B cell (primary cell): ENCODE data around the gene ZDHHC17. TPM values are rescaled to one million over a fixed set of nuclear protein-coding genes. Genes with fewer than 3 reads are reported as not detected.

Source experiments
- ATAC-seq: fragments of 200-7000 bp; cut with Tn5 transposase; one replicate; pipeline ENCODE4 v1.10.0; 2021; ENCODE audit warnings: low read depth, mild to moderate bottlenecking, moderate number of reproducible peaks, moderate library complexity
- CTCF ChIA-PET: fragments of 350-600 bp; sonication (Branson Sonifier 250); formaldehyde crosslinking; loops from one replicate; lab custom pipeline; 2021; ENCODE audit warnings: antibody characterized with exemption, inconsistent platforms; lab: Charles Lee
- POLR2A ChIA-PET: fragments of 350-600 bp; sonication (Branson Sonifier 250); formaldehyde crosslinking; loops from one replicate; lab custom pipeline; 2021; ENCODE audit warnings: antibody characterized with exemption; lab: Charles Lee
- DNase-seq: peaks from one replicate; pipeline ENCODE4 v3.0.0; 2013
- H2AFZ ChIP-seq: 2 replicates; pipeline ENCODE4 v1.6.1; 2012; ENCODE audit warnings: mild to moderate bottlenecking, low read depth, low read length; ENCODE audit not compliant: insufficient read depth, poor library complexity, severe bottlenecking
- H3K27ac ChIP-seq, 2 donors: 1 replicate in 1 of 2; 2 replicates in 1 of 2; pipeline ENCODE4 v1.5.1; 2012 to 2013; ENCODE audit warnings: low read length in 2 of 2, mild to moderate bottlenecking in 2 of 2, moderate library complexity in 1 of 2
- H3K27me3 ChIP-seq, 4 experiments: fragments of 200-600 bp in 1 of 4; sonication (generic) in 1 of 4; replicated peaks in 1 of 4; 1 replicate in 2 of 4; 2 replicates in 2 of 4; pipeline versions ENCODE4 v1.6.1 to v1.7.0; 2013 to 2016; ENCODE audit warnings: low read length in 3 of 4, mild to moderate bottlenecking in 2 of 4, mixed read lengths in 1 of 4, moderate library complexity in 1 of 4; ENCODE audit not compliant: insufficient read depth in 4 of 4, control insufficient read depth in 3 of 4; ENCODE audit errors: control extremely low read depth in 1 of 4
- H3K36me3 ChIP-seq, 2 experiments: replicated peaks in 1 of 2; 1 replicate in 1 of 2; 2 replicates in 1 of 2; pipeline versions ENCODE4 v1.6.1 to v1.7.1; 2013; ENCODE audit warnings: low read length in 1 of 2; ENCODE audit not compliant: insufficient read depth in 2 of 2, control insufficient read depth in 1 of 2; ENCODE audit errors: control extremely low read depth in 1 of 2, extremely low read depth in 1 of 2
- H3K4me1 ChIP-seq, 2 donors: fragments of 200-600 bp in 1 of 2; sonication (generic) in 1 of 2; 1 replicate in 1 of 2; 2 replicates in 1 of 2; pipeline versions ENCODE4 v1.5.1 to v1.6.1; 2013 to 2017; ENCODE audit warnings: low read length in 2 of 2; ENCODE audit not compliant: control insufficient read depth in 2 of 2, insufficient read depth in 2 of 2
- H3K4me2 ChIP-seq: replicated peaks from 2 replicates; pipeline ENCODE3; 2012; ENCODE audit warnings: mild to moderate bottlenecking, low read depth, low read length; ENCODE audit not compliant: poor library complexity, severe bottlenecking
- H3K4me3 ChIP-seq, 5 experiments: fragments of 200-600 bp in 1 of 5; sonication (generic) in 1 of 5; 1 replicate in 3 of 5; 2 replicates in 2 of 5; pipeline versions ENCODE4 v1.5.1 to v1.7.0; 2011 to 2016; ENCODE audit warnings: low read length in 4 of 5, mild to moderate bottlenecking in 4 of 5, low read depth in 2 of 5, control low read depth in 1 of 5, moderate library complexity in 1 of 5; ENCODE audit not compliant: insufficient read depth in 1 of 5; ENCODE audit errors: control extremely low read depth in 1 of 5, extremely low read depth in 1 of 5
- H3K79me2 ChIP-seq: fragments of 200-600 bp; sonication (generic); one replicate; pipeline ENCODE4 v1.6.0; 2016; ENCODE audit warnings: low read length; ENCODE audit not compliant: control insufficient read depth, insufficient read depth
- H3K9ac ChIP-seq: fragments of 200-600 bp; sonication (generic); 2 replicates; pipeline ENCODE4 v1.6.1; 2017; ENCODE audit warnings: mild to moderate bottlenecking, low read length, moderate library complexity
- H3K9me3 ChIP-seq, 3 donors: one replicate each; pipeline versions ENCODE4 v1.6.1 to v1.7.1; 2013; ENCODE audit warnings: low read length in 2 of 3; ENCODE audit not compliant: control insufficient read depth in 2 of 3, insufficient read depth in 1 of 3; ENCODE audit errors: control extremely low read depth in 1 of 3
- H4K20me1 ChIP-seq: 2 replicates; pipeline ENCODE4 v1.6.0; 2012; ENCODE audit warnings: mild to moderate bottlenecking, low read length; ENCODE audit not compliant: insufficient read depth, control insufficient read depth, poor library complexity, severe bottlenecking
- H3K27ac Mint-ChIP-seq: one replicate; pipeline ENCODE4 v1.8.0; 2021; ENCODE audit warnings: mixed read lengths
- H3K27me3 Mint-ChIP-seq: one replicate; pipeline ENCODE4 v1.8.0; 2021; ENCODE audit warnings: mixed read lengths
- H3K4me1 Mint-ChIP-seq: one replicate; pipeline ENCODE4 v1.8.0; 2021; ENCODE audit warnings: mixed read lengths
- H3K4me3 Mint-ChIP-seq: one replicate; pipeline ENCODE4 v1.8.0; 2021; ENCODE audit warnings: mixed read lengths
- H3K9me3 Mint-ChIP-seq: one replicate; pipeline ENCODE4 v1.8.0; 2022; ENCODE audit warnings: mixed read lengths; ENCODE audit not compliant: insufficient read depth
- CTCF ChIP-seq: fragments of 200-600 bp; IDR thresholded peaks from one replicate; pipeline ENCODE4 v1.8.0; 2022; ENCODE audit warnings: antibody characterized with exemption, mild to moderate bottlenecking
- EZH2 ChIP-seq: IDR thresholded peaks from 2 replicates; pipeline ENCODE4 v1.6.1; 2012; ENCODE audit warnings: borderline replicate concordance, low read depth, mild to moderate bottlenecking, moderate library complexity, low read length; ENCODE audit not compliant: insufficient read depth, poor library complexity, severe bottlenecking
- WGBS: methylation state at CpG from one replicate; pipeline ENCODE4 v1.1.5; 2013; ENCODE audit warnings: missing lambda C conversion rate; ENCODE audit not compliant: insufficient coverage; 5-methylcytosine and 5-hydroxymethylcytosine counted together
- intact Hi-C: fragments of 100-400 bp; cut with micrococcal nuclease; formaldehyde crosslinking; loops from one replicate; pipeline ENCODE4 v1.10.0; 2022
- polyA plus RNA-seq: library from polyadenylated mRNA; depleted of rRNA; stranded (reverse); fragments of >200 nt; gene quantifications from 2 replicates; pipeline ENCODE4 v1.2.3, GENCODE V29; 2012
- total RNA-seq, 2 donors: library from RNA; stranded (reverse); fragments of 120-200 nt in 1 of 2; gene quantifications; 1 replicate in 1 of 2; 2 replicates in 1 of 2; pipeline versions ENCODE4 v1.2.3 to v1.2.4, GENCODE V29; 2013 to 2022

Gene ZDHHC17
- total and polyA plus RNA-seq, 2 donors (not counting 1 experiment from before 2014, with no cell fraction given) = 26.1 to 75.0 TPM

GRCh38 chr12:76881142-76881541 is 117.2 kb downstream of the ZDHHC17 start:
- no peak for TF ChIP-seq EZH2
- no peak for TF ChIP-seq CTCF
- ATAC-seq = no peak
- H3K27me3 ChIP-seq = peaks cover 0 to 31% (median 22%) of the 10 kb centered on the region in 4 experiments

GRCh38 chr12:76882367-76882766 is 118.5 kb downstream of the ZDHHC17 start:
- H3K27ac ChIP-seq = no peak overlapping the region
- TF ChIP-seq EZH2 (no peak), CTCF (no peak)
- no peak overlapping the region for H3K4me2 ChIP-seq
- H3K4me1 ChIP-seq = peaks cover 13 to 15% of the 10 kb centered on the region in 2 donors
- no peaks in the 10 kb centered on the region for H3K79me2 ChIP-seq
- Mint-ChIP-seq H3K27me3 (peaks cover 56% of the 10 kb centered on the region), H3K27ac (no peak overlapping the region), H3K9me3 (no peaks in the 10 kb centered on the region), H3K4me3 (no peak overlapping the region), H3K4me1 (peaks cover 14% of the 10 kb centered on the region)
- H3K9ac ChIP-seq = no peak overlapping the region
- H3K27me3 ChIP-seq = peaks cover 0 to 24% (median 16%) of the 10 kb centered on the region in 4 experiments
- ATAC-seq = no peak
- no peak for DNase-seq
- H3K9me3 ChIP-seq = peaks cover 0 to 8% (median 0%) of the 10 kb centered on the region in 3 donors
- no peaks in the 10 kb centered on the region for H3K36me3 ChIP-seq
- no peak overlapping the region for H3K4me3 ChIP-seq
- intact Hi-C loops = no loop called here
- no peaks in the 10 kb centered on the region for H4K20me1 ChIP-seq
- ChIA-PET POLR2A (no interaction called here), CTCF (no interaction called here)
- WGBS = 60% methylated on average over 1 of the region's 1 CpG
- H2AFZ ChIP-seq = no peak overlapping the region

More at GRCh38 chr12:76881142-76881541, 117.2 kb downstream of the ZDHHC17 start:
- no peak overlapping the region for H3K4me3 ChIP-seq
- Mint-ChIP-seq H3K27ac (no peak overlapping the region), H3K27me3 (peaks cover 61% of the 10 kb centered on the region), H3K4me1 (peaks cover 14% of the 10 kb centered on the region), H3K9me3 (no peaks in the 10 kb centered on the region), H3K4me3 (no peak overlapping the region)
- H3K79me2 ChIP-seq = no peaks in the 10 kb centered on the region
- H3K4me1 ChIP-seq = peaks cover 13 to 15% of the 10 kb centered on the region in 2 donors
- H3K36me3 ChIP-seq = no peaks in the 10 kb centered on the region
- peaks cover 0 to 8% (median 0%) of the 10 kb centered on the region in 3 donors for H3K9me3 ChIP-seq
- no peak overlapping the region for H3K4me2 ChIP-seq
- no peak overlapping the region for H3K27ac ChIP-seq
- no peaks in the 10 kb centered on the region for H4K20me1 ChIP-seq
- CTCF ChIA-PET = no interaction called here
- no peak overlapping the region for H2AFZ ChIP-seq
- no peak for DNase-seq
- intact Hi-C loops = no loop called here
- no peak overlapping the region for H3K9ac ChIP-seq
- POLR2A ChIA-PET = no interaction called here
